DMS114 treated with DMSO at 0.1 percent for 48 hours (cell line): ENCODE measurements around the gene KCTD21.
A peak's percentile ranks its signal among the peaks of the same experiment; 100 is the strongest.

Experiments used
- DNase-seq: peaks from one replicate; lab custom pipeline; 2025; ENCODE audit not compliant: unreplicated experiment; lab: John Stamatoyannopoulos, UW

The KCTD21 gene

DNA sequence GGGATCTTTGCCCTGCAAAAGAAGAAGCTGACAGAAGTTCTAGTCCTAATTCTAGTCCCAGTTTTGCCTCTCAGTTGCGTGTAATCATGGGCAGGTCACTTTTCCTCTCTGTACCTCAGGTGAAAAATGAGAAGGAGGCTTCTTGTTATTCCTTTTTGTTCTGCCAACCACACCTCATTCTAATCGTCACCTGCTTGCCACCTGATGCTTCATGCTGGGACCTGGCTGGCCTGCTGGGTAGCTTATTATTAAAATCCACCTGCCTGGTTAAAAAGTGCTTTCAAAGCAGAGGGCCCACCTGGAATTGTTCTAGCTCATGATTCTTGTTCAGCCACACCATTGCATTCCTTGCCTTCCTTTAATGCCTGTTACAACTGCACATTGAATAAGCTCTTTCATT, 40.6 kb downstream of the KCTD21 start:
- DNase-seq: no peak

DNA sequence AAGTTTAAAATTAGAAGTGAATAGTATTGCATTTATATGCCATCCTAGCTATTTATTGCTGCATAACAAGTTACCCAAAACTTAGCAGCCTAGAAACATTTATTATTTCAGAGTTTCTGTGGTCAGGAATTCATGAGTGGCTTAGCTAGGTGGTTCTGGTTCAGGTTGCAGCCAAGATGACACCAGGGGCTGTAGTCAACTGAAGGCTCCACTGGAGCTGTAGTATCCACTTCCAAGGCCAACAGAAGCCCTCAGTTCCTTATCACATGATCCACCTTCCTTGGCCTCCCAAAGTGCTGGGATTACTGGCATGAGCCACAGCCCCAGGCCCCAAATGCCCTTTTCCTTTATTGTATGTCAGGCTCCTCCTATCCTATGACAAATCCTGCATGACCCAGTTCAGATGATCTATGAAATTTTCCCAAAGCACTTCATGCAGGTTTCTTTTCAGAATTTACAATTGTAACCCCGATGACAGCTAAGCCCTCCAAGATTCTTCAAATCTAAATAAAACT, 42.9 kb downstream of the KCTD21 start:
- no peak for DNase-seq

GRCh38 chr11:78140392-78141077, 47.9 kb downstream of the KCTD21 start:
- DNase-seq: no peak

DNA sequence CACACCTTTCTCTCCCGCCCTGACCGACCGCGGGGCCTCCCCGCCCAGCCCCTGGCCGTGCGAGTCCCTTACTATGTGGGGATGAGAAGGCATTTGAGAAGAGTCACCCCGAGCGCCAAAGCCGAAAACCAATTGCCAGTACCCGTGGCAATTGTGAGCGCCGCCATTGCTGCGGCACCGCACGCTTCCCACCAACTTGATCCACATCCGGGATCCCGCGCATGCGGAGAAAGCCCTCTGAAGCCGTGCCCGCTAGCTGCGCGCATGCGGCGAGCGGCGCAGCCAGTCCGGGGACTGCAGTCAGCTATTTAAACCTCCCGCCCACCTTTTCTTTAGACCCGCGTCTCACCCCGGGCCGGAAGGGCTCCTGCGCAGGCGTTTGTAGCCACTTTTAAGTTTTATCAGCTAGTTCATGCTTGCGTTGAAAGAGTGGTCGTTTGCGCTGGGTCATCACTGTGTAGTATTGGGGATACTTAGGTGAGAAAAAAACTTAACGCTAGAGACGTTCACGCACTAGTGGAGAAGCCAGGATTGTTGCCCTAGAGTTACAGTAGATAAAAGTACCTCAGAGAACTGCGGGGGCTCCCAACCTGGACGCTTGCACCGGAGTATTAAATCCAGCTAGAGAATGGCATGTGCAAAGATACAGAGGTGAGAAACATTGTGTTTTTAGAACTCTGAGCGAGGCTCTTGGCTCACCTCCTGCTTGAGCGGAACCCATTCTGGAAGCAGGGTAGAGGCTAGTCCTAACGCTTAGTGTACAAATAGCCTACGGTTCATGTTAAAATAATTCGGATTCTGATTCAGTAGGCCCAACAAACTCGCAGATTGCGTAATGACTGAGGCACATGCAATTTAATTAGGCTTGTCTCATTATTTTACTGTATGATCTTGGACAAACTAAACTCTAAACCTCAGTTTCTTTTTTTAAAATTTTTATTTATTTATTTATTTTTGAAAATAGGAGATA, 48.7 kb downstream of the KCTD21 start, which contains the start of gene ALG8:
ALG8 (minus strand) TSS at position 205 of the 970 bp plus-strand sequence; CDS start at position 167, 38 bp downstream.
- peak; percentile 77 for DNase-seq

DNA sequence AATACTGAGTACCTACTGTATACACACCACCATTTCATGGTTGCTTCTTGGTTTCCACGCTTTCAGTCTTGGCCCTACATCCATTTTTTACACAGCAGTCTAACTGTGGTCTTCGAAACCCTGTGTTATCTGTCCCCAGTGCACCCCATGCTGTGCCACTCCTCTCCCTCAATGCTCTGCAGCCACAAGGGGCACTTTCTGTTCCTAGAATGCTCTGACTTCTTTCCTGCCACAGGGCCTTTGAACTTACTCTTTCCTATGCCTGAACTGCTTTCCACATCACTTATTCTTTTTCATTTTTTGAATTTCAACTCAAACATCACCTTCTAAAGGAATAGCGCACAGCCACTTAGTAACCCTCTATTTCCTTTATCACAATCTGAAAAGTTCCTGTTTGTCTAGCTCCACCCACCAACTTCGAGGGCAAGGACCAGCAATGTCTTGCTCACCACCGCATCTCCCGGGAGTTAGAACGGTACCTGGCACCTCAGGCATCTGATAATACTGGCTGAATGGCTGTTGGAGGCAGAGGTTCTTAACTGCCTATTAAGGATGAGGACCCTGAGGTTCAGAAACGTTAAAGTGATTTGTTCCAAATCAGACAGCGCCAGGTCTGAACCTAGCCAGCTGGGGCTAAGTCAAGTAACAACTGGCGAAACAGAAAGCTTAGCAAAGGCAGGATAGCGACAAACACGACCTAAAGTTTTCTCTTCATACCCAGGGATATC, 49.6 kb downstream of the KCTD21 start:
- no peak for DNase-seq

GRCh38 chr11:78138291-78138690, 50.1 kb downstream of the KCTD21 start:
- DNase-seq: no peak

GRCh38 chr11:78132475-78132874, 56.0 kb downstream of the KCTD21 start:
- DNase-seq: no peak

DNA sequence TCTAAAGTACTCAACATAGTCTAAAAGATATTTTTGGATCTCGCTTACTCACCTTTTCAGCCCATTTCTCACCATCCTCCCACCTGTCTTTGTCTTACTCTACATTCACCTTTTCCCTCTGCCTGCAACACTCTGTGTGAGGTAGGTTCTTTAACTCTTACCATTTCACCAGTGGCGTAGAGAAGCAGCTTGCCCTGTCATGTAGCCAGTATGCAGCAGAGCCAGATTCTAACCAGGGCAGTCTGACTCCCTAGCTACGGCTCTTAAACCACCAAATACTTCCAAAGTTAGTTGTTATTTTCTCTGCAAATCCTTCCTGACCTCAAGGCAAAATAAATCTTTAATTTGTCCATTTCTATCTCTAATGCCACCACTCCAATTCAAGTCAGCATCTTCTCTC, 56.5 kb downstream of the KCTD21 start:
- no peak for DNase-seq

DNA sequence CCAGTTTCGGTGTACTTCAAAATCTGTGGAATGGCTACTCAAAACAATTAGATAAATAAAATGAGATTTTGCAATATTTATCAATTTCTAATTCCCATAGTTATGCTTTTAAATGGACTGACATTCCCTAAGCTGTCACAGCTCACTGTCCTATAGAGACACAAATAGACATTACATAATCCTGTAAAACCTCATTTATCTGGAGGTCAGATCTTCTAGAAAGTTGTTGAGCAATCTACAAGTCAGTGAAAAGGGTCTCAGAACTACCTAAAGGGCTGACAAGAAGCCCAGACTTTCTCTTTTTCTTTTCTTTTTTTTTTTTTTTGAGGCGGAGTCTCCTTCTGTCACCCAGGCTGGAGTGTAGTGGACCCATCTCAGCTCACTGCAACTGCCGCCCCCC, 61.0 kb downstream of the KCTD21 start:
- DNase-seq: no peak
